Endothelial cell of coronary artery (primary cell): ENCODE data around the gene PHF1. TPM values are rescaled to one million over a fixed set of nuclear protein-coding genes. Genes with fewer than 3 reads are reported as not detected.

ENCODE experiments used
- total RNA-seq: library from RNA; depleted of rRNA; stranded (reverse); fragments of >200 nt; gene quantifications from 2 replicates; pipeline ENCODE4 v1.2.3, GENCODE V29; 2014

PHF1 gene
- total RNA-seq = 7.6 and 12.4 TPM in 2 replicates

DNA sequence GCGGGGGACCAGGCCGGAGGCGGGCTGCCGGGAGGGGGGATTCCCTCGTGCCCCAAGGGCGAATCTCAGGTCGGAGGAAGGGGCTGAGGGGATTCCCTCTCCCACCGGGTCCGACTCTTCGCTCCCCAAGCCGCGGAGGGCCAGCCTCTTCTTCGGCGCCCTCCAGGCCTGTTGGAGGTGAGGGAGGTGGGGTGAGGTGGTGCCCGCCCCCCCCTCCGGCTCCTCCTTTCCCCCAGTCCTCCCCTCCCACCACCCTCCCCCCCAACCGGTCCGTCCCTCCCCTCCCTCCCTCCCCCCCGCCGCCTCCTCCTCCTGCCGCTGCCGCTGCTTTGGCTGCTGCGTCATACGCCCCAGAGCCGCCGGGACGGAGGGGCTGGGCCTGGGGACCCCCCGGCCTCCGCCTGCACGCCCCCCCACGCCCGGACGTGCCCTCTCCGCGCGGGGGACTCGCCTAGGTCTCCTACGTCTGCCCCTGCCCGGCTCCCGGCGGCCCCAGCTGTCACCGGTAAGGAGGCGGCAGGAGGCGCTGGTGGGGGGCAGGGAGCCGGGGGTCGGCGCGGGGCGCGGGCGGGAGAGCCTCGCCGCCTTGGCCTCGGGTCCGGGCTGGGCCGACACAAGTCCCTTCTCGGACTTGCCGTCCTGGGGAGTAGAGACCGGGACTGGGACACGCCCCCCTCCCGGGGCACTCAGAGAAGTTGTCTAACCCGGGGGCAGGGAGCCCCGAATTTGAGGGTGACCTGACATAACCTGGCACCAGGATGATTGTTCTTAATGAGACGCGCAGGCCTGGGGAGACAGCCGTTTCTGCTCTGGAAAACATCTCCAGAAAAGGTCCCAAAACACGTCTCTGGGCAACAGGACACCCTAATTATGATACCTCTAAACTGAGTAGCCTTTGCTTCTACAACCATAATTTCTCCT, at the start of gene PHF1:
PHF1 (plus strand) TSS at position 304 of the 921 bp plus-strand sequence. CDS start 1,250 bp downstream, outside the sequence.

DNA sequence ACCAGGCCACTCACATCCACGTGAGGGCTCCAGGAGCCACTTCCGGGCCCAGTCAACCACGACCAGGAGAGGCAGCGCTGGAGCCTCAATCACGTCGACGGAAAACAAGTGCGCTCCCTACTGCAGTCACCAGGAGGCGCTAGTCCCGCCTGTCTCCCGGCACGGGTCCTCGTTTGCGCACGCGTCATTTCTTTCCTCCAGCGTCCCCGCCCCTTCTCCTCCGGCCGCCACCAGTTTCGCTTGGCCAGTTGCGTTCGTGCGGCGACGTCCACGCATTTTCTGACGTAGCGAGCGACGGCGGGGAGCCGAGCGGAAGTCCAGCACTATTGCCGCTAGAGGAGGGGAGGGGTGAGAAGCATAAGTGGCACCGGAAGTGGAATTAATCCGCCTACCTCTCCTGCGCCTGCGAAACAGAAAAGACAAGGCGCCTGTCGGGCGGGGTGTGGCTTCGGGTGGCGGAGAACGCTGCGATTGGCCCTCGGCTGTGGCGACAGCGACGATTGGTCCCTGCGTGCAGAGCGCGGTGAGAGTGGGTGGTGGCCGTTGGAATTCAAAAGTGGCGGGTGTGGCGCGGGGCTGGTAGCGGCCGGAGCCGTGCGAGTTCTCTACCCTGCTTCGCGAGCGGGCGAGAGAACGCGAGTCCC, 19.4 kb upstream of the PHF1 start, which contains the start of gene KIFC1:
KIFC1 (plus strand) TSS at position 546 of the 644 bp plus-strand sequence. CDS start 163 bp downstream, outside the sequence.

DNA sequence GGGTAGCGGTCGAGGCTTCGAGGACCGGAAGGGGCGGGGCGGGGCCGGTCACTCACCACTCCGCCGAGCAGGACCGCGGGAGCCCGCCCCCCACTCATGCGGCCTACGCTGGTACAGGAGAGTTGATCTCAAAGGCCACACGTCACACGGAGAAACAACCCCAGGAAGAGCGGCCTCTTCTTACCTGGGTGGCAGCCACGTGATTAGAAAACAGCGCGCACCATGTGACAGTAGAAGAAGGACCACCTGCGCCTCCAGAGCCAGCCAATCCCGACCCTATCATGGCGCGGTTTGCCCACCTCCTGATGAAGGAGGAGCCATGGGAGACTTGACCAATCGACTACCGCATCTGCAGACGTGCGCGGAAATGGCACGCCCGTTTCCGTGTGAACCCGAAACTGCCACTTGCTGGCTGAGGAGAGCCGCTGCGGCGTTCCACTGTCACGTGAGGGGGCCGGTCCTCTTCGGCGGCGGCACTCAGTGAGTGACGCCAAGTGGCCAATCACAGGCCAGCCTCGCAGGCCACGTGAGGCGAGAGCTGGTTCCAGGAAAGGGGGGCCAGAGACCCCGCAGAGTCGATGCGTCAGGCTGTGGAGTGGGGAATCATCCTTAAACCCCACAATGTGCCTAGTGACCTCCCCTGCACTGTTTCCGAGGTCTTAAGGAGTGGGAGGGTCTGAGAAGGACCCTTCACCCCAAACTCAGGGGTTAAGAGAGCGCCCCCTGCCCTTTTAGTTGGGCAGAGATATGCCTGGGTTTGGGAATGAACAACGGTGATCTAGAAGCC, 7.3 kb downstream of the PHF1 start, which contains the start of gene CUTA:
CUTA (minus strand) TSS at position 205 of the 787 bp plus-strand sequence; CDS start at position 98, 107 bp downstream.

DNA sequence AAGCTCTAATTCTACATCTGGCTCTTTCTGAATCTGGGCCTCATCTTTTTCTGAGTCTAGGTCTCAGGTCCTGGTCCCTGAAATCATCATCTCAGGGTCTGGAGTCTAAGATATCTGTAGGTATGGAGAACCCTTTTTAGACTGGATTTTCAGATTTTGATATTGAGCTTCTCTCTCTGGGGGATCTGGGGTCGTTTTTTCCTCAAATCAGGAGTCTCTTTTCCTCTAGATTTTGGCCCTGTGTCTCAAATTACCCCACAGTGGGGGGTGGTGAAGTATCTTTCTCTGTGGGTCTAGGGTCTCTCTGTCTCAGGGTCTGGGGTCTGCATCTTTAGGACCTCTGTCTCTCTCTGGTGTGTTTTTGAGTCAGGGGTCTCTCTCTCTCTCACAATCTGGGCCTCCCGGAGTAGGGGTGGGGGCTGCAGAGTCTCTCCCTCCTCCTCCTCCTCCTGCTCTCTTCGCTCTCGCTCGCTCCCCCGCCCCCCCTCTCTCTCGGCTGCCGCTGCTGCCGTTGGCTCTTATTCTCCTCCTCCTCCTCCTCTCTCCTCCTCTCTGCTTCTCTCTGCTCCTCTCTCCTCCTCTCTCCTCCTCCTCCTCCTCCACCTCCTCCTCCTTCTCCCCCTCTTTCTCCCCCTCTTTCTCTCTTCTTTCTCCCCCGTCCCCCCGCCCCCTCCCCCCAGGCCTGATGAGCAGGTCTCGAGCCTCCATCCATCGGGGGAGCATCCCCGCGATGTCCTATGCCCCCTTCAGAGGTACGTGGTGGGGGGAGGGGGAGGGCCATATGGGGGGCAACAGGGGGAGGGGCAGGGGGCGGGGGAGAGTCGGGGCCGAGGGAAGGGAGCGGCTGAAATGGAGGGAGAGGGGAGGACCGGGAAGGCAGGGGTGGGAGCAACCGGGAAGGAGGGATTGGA, 9.0 kb downstream of the PHF1 start, which contains the start of gene SYNGAP1:
SYNGAP1 (plus strand) TSS at position 486 of the 911 bp plus-strand sequence; CDS start at position 686, 200 bp downstream.

DNA sequence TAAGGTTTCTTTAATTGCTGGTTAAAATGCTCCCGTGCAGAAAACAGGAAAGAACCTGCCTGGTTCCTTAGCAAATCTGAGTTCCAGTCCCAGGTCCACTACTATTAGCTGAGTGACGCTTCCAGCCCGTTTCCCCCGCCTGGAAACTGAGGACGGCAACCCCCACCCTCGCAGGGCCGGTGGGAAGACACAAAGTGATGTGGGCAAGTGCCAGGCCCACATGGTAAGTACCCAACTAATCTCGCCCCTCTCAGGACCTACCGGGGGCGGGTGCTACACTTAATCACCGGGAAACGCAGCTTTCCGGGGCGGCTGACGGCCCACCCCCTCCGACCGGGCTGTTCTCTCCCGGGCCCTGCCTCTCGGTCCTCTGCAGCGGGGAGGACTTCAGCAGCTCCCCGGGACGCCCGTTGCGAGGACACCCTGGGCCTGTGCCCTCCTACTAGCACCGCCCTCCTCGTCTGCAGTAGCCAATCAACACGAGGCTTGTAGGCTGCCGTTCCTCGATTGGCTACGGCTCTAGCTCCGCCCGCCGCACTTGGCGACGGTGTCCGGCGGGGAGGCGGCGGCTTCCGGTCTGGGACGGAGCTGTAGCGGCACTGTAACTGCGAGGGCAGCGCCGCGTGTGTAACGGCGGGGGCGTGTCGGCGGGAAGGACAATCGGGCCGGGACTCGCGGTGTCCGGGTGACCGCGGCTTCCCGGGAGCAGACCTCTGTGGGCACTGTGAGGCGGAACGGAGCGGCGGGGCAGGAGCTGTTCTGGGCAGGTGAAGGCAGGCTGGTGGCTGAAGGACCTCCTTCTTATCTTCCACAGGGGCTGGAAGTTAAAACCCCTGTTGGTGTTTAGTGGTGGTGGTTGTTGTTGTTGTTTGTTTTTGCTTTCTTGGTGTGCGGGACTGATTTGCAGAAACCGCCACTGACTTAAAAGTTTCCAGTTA, 43.5 kb downstream of the PHF1 start, which contains the start of gene ZBTB9:
ZBTB9 (plus strand) TSS at position 568 of the 938 bp plus-strand sequence. CDS start 525 bp downstream, outside the sequence.

Other genes with a start within 250 kb of the PHF1 start
- 0.09 and 0.19 TPM in 2 replicates for gene COL11A2, start 218.5 kb upstream of the PHF1 start, total RNA-seq
- 18.3 and 20.6 TPM in 2 replicates for gene RXRB, start 210.3 kb upstream of the PHF1 start, total RNA-seq
- 108 and 126 TPM in 2 replicates for gene SLC39A7, start 210.1 kb upstream of the PHF1 start, total RNA-seq
- 3.6 and 4.7 TPM in 2 replicates for gene HSD17B8, start 206.4 kb upstream of the PHF1 start, total RNA-seq
- 17.6 and 23.9 TPM in 2 replicates for gene RING1, start 202.5 kb upstream of the PHF1 start, total RNA-seq
- gene VPS52, start 139.1 kb upstream of the PHF1 start, total RNA-seq = 30.0 and 35.5 TPM in 2 replicates
- 6,632 and 6,752 TPM in 2 replicates for gene RPS18, start 138.9 kb upstream of the PHF1 start, total RNA-seq
- gene B3GALT4, start 133.9 kb upstream of the PHF1 start, total RNA-seq = 2.1 and 3.3 TPM in 2 replicates
- 89.8 and 104 TPM in 2 replicates for gene WDR46, start 121.8 kb upstream of the PHF1 start, total RNA-seq
- gene PFDN6, start 121.4 kb upstream of the PHF1 start, total RNA-seq = 47.1 and 52.0 TPM in 2 replicates
- gene RGL2, start 112.1 kb upstream of the PHF1 start, total RNA-seq = 34.2 and 41.3 TPM in 2 replicates
- gene TAPBP, start 96.9 kb upstream of the PHF1 start, total RNA-seq = 33.2 and 55.3 TPM in 2 replicates
- gene ZBTB22, start 93.3 kb upstream of the PHF1 start, total RNA-seq = 11.2 and 18.4 TPM in 2 replicates
- 54.9 and 68.0 TPM in 2 replicates for gene DAXX, start 88.1 kb upstream of the PHF1 start, total RNA-seq
- gene KIFC1, start 19.2 kb upstream of the PHF1 start, total RNA-seq = 8.0 and 25.3 TPM in 2 replicates
- 46.1 and 59.4 TPM in 2 replicates for gene CUTA, start 7.1 kb downstream of the PHF1 start, total RNA-seq
- 1.6 and 2.2 TPM in 2 replicates for gene SYNGAP1, start 9.1 kb downstream of the PHF1 start, total RNA-seq
- gene ZBTB9, start 43.6 kb downstream of the PHF1 start, total RNA-seq = 5.5 and 5.9 TPM in 2 replicates
- gene BAK1, start 169.3 kb downstream of the PHF1 start, total RNA-seq = 16.8 and 24.3 TPM in 2 replicates
- 45.8 and 54.4 TPM in 2 replicates for gene ITPR3, start 210.3 kb downstream of the PHF1 start, total RNA-seq